Daoy (cell line): ENCODE data around the gene ULK1. TPM values are rescaled to one million over a fixed set of nuclear protein-coding genes. Genes with fewer than 3 reads are reported as not detected.
A peak's percentile ranks its signal among the peaks of the same experiment; 100 is the strongest.

ENCODE experiments used
- DNase-seq: peaks from one replicate; pipeline ENCODE4 v3.0.0-alpha.2; 2015; ENCODE audit warnings: low read depth
- total RNA-seq: library from RNA; depleted of rRNA; stranded (reverse); fragments of >200 nt; shearing (Covaris generic); gene quantifications from 2 replicates; pipeline ENCODE4 v1.2.3, GENCODE V29; 2014

ULK1 gene
- total RNA-seq, 1 experiment from 2014 or later = 5.1 TPM

DNA sequence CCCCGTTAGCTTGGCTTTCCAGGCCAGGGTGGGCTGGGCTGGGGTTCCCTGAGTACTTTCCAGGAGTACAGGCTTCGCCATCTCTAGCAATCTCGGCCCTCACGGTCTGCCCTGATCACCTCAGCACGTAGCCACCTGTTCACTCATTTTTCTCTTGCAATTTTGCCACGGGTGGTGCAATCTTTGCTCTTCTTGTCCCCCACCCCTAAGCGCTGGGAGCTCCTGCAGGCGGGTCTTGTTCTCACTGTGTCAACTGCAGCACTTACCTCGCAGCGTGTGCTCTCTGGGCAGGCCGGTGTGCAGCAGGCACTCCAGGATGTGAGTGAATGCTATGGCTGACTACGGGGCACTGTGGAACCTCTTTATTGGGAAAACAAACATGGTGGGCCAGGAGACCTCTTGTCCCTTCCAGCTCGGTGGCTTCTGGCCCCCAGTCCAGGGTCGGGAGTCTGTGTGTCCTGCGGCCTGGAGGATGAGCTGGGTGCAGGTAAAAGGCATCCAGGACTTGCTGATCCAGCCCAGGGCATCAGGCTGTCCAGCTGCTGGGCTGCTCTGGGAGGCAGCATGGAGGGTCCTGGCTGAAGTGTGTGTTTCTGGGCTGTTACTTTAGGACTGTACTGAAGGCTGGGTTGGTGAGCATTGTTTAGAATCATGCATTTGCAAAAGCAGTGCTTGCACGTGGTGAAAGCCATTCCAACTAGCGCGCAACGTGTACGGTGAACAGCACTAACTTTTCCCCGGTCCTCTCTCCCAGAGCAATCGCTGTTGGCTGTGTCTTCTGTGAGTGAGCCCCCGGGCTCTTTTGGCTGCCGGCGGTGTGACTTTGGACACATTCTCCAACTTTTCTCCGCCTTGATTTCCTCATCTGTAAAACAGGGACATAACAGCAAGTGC lies 1.5 kb upstream of the ULK1 start:
- DNase-seq = no peak

DNA sequence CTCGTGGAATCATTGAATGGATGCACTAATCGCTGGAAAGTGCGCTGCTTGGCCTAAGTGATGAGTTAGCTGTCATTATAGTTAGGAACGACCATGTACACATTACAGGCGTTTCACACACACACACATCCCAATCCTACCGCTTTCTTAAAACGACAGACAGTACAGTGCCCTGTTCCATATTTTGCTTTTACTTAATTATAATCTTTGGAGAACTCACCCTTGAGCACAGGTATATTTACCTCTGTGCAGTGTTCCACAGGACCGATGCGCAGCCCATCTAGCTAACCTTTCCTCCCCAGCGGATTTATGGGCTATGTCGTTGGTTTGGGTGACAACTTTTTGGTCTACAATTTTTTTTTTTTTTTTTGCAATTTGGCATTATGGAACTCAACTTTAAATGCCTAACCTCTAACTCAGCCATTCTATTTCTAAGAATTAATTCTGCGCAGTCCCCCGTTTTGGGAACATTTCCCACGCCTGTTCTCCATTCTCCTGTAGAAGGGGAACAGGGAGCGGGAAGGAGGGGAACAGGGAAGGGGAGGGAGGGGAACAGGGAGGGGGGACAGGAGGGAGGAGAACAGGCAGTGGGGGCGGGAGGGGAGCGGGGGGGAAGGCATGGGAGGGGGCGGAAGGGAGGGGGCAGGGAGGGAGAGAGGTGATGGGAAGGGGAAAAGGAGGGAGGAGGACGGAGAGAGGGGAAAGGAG lies 663 bp upstream of the ULK1 start:
- no peak for DNase-seq

DNA sequence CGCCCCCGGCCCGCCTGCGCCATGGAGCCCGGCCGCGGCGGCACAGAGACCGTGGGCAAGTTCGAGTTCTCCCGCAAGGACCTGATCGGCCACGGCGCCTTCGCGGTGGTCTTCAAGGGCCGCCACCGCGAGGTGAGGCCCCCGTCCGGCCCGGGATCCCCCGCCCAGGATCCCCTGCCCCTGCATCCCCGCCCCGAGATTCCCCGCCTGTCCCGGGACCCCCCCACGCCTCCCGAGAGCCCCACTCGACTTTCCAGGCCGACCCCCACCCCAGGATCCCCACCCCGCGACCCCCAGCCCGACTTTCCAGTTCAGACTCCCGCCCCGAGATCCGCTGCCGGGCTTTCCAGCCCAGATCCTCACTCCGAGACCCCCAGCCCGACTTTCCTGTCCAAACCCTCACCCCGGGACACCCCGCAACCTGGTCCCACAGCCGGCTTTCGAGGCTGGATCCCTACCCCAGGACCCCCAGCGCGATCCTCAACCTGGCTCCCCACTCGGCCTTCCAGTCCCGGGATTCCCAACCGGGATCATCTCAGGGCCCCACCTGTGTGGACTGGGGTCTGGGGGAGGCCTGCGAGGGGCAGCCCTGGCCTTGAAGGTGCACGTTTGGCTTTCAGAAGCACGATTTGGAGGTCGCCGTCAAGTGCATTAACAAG lies 688 bp downstream of the ULK1 start:
- DNase-seq = no peak

DNA sequence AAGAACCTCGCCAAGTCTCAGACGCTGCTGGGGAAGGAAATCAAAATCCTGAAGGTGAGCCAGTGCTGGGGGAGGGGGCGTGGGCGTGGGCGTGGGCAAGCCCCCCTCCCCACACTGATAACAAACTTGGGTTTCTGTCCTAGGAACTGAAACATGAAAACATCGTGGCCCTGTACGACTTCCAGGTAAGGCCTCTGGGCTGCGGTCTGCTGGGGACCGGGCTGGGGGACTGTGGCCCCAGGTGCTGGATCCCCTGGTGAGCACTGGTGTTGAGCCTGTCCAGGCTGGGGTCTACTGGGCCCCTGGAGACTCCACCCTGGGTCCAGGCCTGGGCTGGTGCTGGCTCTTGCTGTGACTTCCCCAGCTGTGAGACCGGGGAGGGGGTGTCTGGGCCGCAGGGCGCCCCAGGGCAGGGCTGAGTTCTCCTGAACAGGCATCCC lies 1.2 kb downstream of the ULK1 start:
- DNase-seq = no peak

DNA sequence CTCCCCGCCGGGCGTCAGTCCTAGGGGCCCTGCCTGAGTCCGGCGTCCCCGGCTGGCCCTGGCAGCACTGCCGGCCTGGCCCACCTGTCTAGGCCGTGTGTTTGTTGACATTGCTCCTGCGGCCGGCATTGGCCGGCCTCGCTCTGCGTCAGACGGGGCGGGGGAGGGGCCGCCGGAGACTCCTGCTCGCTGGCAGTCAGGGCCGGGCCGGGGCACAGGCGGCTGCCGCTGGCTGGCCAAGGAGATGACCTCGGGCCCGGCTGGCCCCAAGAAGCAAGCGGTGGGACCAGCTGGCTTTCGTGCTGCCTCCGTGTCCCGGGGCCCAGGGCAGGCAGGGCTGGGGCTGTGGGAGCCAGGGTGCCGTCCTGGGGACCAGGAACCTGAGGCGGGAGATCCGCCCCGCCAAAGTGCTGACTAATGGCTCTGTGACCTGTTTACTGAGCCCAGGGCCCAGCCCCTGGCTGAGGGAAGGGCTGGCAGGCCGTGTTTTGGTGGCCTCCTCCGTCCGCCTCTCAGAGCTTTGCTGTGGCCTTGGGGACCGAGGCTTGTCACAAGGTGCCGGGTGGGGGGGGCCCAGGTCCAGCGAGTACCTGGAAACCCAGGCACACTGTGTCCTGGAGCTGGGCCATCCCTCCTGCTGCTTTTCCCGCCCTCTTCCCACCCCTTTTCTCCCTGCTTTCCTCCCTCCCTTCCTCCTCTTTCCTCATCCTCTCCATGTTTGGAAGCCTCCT lies 1.8 kb downstream of the ULK1 start:
- peak; percentile 92 for DNase-seq

DNA sequence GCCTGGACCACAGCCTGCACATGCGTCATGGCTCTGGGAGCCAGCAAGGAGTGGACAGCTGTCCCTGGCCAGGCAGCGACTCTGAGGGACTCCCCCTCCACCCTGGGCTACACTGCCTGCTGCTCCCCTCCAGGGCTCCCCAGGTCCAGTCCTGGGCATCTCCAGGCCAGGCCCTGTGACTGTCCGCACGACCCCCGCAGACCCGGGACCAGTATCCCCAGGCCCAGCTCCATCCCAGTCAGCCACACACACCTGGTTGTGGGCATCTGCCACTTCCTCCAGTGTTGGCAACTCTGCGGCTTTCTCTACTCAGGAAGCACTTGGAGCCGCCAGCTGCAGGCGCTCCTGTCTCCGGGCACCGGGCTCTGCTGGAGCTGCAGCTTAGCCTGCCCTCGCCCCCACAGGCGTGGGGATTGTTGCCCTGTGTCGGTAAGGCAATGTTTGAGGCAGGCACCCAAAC lies 2.4 kb downstream of the ULK1 start:
- DNase-seq = no peak

DNA sequence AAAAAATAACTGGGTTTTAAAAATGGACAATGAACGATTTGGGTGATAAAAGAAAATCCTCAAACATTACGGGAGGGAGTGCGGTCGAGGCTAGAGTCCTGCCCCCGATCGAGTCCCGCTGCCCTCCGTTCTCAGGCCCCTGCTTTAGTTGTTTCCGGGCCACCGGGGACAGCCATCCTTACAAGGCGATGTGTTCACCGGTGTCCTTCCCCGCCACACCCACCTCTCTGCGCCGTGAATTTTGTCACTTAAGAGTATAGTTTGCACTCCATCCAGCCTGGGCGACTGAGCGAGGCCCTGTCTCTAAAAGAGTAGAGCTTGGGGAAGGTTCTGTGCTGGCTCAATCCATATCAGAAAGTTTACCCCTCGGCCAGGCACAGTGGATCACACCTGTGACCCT lies 2.9 kb downstream of the ULK1 start:
- DNase-seq = no peak

DNA sequence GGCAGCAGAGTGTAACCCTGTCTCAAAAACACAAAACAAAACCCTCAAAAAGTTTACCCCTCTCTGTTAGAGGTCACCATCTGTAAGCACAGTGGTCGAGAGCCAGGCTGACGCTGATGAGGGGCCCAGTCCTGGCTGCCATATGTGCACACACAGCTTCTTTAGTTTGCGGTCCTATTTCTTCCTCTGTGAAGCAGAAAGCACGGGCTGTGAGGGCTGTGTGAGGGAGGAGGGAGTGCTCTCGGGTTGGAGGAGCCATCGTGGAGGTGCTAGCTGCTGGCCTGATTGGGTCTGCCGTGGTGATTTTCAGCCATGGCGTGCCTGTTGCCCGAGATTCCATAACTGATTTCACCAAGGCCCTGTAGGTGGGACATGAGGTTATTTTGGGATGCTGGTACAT lies 3.5 kb downstream of the ULK1 start:
- no peak for DNase-seq

DNA sequence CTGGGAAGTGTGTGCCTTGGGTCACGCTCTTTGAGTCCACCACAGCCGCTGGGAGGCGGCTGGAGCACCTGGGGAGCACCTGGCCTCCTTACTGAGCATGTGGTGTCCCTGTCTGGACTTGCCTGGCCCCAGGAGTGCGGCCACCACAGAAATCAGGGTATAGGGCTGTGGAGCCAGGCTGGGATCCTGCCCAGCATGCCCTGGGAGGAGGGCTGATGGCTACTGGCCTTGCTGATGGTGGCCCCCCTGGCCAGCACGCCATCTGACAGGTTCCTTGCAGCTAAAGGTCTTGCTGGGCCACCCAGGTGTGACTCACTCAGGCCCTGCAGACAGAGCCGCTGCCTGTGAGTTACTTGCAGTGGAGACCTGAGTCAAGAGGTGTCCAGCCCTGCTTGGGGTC lies 6.0 kb downstream of the ULK1 start:
- DNase-seq = no peak

DNA sequence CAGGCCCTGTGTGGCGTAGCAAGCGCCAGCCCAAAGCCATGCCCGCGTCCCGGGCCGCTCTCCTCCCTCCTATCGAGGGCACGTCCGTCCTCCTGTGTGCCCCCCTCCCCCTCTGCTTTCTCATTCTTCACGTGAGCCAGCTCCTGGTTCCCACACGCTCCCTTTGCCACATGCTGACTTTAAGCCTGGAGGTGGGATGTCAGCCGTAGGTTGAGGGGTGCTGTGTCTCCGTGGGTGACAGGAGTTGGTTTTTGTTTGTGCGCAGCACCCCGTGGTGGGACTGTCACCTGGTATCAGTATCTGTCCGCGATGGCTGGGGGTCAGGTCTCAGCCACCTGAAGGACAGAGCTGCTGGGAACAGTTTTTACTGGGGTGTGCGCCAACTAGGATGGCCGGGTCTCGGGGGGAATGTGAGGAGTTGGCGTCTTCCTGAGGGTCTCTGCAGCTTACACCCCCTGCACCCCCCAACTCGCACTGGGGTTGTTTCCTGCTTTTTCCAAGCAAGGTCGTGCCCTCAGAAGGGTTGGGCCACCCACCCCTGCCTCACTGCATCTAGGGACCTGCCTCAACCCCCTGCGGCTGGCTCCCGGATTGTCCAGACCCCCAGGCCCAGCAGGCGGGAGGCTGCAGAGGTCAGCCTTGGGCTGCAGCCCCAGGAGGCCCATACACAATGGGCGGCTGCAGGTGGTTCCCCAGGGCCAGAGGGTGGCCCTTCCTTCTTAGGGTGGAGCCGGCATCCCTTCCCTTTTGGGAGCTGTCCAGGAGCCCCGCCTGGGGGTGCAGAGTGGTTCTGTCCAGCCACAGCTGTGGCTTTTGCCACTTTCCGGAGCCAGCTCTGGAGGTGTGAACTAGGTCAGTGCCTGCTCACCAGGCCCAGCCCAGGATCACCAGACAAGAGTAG lies 7.3 kb downstream of the ULK1 start:
- no peak for DNase-seq

DNA sequence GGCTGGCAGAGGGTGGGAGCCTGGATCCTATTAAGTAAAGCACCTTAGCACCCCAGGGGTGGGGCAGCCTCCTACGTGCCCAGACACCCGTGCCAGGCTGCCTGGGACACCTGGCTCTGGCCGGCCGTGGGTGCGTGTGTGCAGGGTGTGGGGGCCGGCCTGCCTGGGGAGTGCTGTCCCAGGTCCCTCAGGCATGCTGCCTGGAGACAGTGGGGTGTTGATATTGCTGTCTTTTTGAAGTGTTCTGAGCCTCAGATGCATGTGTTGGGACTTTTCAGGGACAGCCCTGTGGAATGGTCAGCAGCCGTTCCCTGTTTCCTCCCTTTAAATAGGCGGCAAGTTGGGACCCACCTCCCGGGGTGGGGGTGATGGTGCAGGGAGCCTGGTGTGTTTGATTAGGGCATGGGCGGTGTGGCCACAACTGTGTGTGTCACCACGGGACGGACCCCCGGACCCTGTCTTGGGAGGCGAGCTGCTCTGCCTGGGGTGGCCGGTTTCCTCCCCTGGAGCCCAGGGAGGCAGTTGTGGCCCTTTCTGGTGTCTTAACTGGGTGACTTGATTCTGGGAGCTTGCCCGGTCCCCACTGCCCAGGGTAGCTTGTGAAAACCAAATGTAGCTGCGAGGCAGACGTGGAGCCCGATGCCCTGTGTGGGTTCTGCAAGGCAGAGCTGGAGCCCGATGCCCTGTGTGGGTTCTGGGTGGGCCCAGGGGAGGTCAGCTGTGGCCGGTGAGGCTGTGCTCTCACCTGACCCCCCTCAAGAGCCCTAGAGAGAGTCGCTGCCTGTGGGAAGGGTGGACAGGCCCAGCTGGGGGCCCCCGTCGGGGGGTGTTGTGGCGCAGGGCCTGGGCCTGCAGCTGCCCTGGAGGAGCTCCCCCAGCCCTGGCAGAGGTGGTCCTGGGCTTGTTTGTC lies 8.2 kb downstream of the ULK1 start:
- no peak for DNase-seq

DNA sequence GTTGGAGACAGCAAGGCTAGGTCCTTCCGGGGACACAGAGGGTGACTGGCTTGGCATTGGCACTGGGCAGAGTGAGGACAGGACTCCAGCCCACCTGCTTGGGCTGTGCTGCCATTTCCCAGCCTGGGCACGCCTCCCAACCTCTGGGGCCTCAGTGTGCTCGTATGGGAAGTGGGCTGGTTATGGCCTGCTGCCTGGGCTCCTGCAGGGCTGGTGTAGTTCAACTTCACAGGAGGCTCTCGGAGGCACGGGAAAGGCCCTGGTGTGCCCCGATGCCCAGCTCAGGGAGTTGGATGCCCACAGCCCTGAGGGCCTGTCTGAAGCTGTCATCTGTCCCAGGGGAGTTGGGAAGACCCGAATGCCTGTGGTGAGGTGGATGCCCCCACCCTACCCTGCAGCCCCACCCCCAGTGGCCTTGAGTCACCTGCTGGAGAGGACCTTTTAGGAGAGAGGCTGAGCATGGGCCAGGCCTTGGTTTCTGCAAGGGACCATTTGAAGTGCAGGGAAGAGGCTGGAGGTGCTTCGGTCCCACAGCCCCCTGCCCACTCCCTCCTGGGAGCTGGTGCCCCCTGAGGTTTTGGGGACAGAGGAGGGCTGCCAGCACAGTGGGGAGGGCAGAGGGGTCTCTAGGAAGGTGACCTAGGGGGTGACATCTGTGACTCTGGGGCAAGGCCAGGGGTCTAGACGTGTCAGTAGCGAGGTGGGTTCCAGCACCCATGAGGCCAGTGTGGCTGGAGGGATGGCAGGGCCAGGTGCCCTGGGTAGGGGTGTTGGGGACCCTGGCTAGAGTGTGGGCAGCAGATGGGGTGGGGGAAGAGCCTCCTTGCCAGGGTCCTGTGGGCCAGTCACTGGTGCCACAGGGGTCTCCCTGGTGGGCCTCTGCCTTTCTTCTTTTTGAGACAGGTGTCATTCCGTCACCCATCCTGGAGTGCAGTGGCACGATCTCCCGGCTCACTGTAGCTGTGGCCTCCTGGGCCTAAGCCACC lies 9.1 kb downstream of the ULK1 start:
- peak; percentile 7 for DNase-seq

DNA sequence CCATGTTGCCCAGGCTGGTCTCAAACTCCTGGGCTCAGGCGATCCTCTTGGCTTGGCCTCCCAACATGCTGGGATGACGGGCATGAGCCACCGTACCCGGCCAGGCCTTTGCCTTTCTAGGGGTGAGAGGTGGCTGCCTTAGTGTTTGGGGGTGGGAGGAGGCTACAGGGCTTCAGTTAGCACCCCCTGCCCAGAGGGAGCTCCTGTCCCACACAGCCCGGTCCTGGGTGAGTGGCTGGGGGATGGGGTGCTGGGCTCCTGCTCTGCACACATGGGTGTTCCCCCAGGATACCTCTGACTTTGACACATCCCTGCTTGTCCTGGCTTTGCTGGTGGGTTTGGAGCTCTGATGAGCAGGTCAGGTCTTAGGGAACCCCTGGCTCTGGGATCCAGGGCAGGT lies 9.9 kb downstream of the ULK1 start:
- DNase-seq = no peak

DNA sequence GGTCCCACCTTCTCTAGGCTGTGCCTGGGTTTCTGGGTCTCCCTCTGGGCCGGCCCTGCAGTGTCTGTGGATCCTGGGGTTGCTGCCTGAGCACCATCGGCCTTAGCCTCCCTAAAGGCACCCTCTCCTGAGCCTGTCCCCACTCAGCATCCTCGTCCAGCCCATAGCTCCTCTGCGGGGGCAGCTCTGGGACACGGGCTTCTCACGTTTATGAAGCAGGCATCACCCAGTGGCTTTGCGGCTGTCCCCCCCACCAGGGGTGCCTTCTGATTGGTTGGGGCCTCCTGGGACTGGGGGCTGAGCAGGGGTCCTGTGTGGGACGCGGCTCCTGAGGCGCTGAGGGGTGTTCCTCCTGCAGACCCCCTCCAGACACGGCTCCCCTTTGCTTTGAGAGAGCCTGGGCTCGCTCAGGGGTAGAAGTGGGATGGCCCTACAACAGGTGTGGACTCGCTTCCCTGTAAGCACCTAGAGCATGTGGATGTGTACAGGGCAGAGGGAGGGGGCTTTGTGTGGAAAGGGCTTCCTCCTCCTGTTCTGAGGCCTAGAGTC lies 10.7 kb downstream of the ULK1 start:
- peak; percentile 1 for DNase-seq

DNA sequence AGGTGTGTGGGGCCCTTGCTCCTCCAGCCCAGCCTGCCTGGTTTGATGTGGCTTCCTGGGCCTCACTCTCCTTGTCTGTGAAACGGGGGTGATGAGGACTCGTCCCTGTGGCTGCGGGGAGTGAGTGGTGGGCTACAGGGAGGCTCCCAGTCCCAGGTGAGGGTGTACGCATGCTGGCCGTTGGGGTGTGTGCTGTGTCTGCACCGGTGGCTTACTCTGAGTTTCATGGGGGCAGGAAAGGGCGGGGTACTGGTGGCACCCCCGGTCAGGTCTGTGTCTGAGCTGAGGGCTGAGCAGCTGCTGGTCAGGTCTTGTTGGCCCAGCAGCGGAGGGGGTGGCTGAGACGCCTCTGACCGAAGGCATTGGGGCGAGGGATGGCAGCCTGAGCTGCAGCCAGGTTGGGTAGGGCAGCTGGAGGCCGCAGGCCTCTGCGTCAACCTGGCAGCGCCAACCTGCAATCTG lies 11.2 kb downstream of the ULK1 start:
- no peak for DNase-seq

DNA sequence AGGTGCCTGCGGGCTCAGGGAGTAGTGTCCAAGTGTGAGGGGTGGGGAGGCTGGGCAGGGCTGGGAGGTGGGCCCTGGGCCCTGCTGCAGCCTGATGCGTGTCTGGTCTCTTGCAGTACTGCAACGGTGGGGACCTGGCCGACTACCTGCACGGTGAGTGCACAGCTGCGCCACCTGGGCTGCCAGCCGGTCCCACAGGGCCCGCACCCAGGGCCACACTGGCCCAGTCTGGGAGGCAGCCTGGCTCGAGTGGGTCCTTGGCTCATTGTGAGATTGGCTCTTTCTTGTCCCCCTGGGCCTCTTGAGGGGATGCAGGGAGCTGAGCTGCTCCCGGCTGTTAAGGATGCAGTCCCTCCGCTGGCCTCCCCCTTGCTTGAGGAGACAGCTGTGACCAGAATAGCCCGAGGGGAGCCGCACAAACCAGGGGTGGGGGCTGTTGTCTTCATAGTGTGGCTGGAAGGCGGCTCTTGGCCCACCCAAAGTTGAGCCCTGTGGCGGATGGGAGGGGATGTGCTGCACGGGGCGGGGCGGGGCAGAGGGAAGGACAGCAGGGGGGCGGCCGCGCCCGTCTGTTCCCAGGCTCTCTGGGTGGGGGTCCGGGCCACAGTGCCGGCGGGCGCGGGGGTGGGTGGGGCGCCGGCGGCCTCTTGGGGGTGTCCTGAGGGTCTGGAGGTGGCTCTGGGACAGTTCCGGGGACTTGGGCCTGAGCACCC lies 13.1 kb downstream of the ULK1 start:
- no peak for DNase-seq
